Limb (tissue), 2 donors: ENCODE data around the gene SPI1.

ENCODE experiments used
- DNase-seq, 2 donors: peaks; one replicate each; pipeline ENCODE4 v3.0.0-alpha.2; 2016; ENCODE audit errors: extremely low spot score in 2 of 2

Gene SPI1

GRCh38 chr11:47340980-47341775 is 37.2 kb downstream of the SPI1 start:
- DNase-seq = peak in 1 of 2 donors; percentile 19

DNA sequence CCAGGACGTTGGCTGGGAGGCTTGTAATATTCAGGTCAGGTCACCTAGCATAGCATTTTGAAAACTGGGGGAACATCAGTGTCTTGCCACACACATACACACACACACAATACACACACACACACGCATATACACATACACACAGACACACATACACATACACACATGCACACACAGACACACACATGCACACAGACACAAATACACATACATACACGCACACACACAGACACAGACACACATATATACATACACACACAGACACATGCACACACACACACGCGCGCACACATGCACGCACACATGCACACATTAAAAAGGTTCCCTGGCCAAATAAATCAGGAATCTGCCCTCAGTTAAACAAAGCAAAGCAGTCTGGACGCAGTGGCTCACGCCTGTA is 38.3 kb downstream of the SPI1 start:
- DNase-seq = no peak

GRCh38 chr11:47338396-47339241 is 39.7 kb downstream of the SPI1 start:
- peak in 1 of 2 donors; percentile 20 for DNase-seq

- peak in 1 of 2 donors; percentile 16 for DNase-seq
These were observed 41.0 kb downstream of the SPI1 start for GRCh38 chr11:47337229-47337924.

DNA sequence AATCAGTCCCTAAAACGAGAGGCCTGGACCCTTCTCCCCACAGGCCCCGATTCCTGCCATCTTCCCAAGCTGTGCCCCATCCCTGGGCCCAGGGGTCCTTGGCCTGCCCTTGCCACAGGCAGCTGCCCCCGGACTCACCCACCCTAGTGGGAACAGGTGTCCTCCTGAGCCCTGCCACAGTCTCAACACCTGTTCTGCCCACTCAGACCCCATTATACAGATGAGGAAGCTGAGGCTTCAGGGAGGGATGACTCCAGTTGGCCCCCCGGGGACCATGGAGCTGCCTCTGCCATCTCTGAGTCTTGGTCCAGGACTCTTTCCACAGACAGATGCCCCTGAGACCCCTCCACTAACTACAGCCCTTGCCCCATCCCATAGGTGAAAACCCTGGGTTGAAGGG is 41.8 kb downstream of the SPI1 start:
- peak in 1 of 2 donors; percentile 19 for DNase-seq

DNA sequence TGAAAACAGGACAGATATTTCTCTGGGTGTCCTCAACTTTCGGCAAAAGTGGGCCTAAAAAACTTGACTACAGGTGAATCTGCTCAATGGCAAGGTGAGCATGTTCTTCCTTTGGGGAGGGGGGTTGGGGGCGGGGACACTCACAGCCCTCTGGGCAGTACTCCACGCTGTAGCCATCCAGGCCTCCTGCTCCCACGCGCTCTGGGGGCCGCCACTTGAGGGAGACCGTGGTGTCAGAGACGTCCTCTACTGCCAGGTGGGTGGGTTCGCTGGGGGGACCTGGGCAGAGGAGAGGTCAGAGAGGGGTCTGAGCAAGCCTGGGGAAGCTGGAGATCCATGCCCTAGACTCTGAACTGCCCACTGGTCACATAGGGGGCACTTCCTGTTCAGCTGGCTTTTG is 42.6 kb downstream of the SPI1 start:
- DNase-seq = no peak

- peak in 1 of 2 donors; percentile 12 for DNase-seq
These were observed 43.5 kb downstream of the SPI1 start for GRCh38 chr11:47334699-47335411.

GRCh38 chr11:47333886-47334443 is 44.4 kb downstream of the SPI1 start:
- DNase-seq = no peak

GRCh38 chr11:47333526-47333845 is 44.9 kb downstream of the SPI1 start:
- no peak for DNase-seq

GRCh38 chr11:47332791-47333525 is 45.4 kb downstream of the SPI1 start:
- no peak for DNase-seq

DNA sequence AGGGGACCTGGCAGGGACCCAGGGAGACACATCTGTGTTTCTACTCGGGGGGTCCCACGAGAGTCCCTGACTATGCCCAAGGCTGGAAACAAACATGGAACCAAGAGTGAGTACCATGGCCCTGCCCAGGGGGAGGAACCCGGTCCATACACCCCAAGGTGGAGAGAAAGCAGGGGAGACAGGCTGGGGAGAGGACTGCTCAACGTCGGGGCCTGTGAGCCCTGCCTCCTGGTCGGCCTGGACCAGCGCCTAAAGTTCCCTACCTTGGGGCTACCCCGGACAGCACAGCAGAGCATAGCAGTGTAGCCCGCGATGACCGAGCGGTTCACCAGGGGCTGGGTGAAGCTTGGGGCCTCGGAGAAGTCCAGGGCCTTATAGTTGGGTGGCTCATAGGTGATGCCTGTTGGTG is 46.0 kb downstream of the SPI1 start:
- no peak for DNase-seq

DNA sequence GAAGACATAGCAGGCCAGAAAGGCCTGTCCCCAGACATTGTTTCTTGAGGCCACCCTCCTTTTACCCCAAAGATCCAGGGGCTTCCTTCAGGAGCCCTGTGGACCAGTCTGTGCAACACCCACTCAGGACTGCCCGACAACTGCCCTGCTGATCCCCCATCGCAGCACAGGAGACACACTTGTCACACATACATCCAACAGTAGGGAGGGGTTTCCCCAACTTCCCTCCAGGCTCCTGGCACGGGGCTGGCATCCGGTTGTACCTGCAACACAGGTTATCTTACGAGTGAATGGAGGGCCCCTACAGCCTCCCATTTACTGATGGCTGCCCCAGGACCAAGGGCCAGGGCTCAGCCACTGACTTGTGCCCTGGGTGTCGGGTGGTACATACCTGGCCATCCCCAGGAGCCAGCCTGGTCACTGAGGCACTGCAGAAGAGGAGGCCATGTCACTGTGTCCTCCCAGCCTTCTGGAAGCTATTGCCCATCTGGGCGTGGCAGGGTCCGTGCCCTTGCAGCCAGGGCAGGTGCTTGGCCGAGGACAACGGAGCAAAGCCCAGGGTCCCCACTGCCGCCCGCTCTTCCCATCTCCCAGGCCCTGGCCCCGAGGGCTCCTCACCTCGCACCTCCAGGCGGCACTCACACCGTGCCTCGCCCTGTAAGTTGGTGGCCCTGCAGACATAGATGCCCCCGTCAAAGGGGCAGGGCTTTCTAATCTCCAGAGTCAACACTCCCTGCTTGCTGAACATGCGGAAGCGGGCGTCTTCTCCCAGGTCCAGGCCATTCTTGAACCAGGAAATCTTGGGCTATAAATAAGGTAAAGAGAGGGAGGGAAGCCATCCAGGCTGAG is 46.7 kb downstream of the SPI1 start:
- DNase-seq = no peak

DNA sequence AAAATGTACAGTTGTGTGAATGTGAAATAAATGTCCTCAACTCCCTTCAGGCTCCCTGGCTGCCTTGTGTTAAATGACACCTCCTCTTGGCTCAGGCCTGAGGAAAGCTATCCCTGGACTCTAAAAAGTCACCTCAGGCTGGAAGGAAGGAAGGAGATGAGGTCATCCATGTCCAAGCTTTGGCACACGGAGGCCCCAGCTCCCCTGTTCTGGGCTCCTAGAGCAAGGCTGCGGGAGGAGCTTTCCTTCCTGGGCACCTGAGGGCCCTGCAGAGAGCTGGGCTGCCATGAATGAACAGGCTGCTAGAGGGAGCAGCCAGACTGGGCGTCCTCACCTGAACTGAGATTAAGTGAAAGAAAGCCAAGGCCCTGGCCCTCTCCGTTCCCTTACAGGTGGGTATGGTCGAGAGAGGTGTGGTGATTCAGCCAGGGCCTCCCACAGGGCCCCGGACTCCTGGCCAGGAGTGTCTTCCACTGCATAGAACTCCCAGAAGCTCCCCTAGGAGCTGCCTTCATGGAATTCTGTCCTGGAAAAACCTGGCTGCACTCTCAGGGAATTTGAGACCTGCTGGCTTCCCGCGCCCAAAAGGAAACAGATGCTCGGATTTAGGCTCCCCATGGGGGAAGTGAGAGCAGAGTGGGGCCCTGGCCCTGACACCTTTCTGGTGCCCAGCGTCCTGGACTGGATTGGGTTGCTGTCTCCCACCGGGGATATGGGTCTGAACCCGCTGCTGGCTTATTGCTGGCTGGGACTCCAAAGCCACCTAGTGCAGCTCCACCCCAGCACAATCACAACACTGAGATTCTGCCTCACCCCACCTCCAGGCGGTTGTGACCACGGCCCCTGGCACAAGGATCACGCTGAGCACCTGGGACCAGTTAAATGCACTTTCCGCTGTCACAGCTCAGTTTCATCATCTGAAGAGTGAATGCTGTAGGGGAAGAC is 48.1 kb downstream of the SPI1 start:
- DNase-seq = no peak

DNA sequence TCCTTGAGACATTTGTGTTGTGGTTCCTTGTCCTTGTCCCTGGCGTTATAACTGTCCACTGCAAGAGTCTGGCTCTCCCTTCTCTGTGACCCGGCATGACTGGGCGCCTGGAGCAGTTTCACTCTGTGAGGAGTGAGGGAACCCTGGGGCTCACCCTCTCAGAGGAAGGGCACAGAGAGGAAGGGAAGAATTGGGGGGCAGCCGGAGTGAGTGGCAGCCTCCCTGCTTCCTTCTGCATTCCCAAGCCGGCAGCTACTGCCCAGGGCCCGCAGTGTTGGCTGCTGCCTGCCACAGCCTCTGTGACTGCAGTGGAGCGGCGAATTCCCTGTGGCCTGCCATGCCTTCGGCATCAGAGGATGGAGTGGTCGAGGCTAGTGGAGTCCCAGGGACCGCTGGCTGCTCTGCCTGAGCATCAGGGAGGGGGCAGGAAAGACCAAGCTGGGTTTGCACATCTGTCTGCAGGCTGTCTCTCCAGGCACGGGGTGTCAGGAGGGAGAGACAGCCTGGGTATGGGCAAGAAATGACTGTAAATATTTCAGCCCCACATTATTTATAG is 48.8 kb downstream of the SPI1 start:
- DNase-seq = no peak

- DNase-seq = no peak
These were observed 49.6 kb downstream of the SPI1 start for GRCh38 chr11:47328449-47329390.

- no peak for DNase-seq
These were observed 50.4 kb downstream of the SPI1 start for GRCh38 chr11:47327949-47328348.

GRCh38 chr11:47327025-47327424 is 51.3 kb downstream of the SPI1 start:
- no peak for DNase-seq
